ENCODE measurements around the gene FZD1. TPM values are rescaled to one million over a fixed set of nuclear protein-coding genes. Genes with fewer than 3 reads are reported as not detected.

FZD1 gene
- total and polyA plus RNA-seq, 2 experiments from 2014 or later: 0.34 to 1.4 TPM

- TF ChIP-seq, protein P1, sequence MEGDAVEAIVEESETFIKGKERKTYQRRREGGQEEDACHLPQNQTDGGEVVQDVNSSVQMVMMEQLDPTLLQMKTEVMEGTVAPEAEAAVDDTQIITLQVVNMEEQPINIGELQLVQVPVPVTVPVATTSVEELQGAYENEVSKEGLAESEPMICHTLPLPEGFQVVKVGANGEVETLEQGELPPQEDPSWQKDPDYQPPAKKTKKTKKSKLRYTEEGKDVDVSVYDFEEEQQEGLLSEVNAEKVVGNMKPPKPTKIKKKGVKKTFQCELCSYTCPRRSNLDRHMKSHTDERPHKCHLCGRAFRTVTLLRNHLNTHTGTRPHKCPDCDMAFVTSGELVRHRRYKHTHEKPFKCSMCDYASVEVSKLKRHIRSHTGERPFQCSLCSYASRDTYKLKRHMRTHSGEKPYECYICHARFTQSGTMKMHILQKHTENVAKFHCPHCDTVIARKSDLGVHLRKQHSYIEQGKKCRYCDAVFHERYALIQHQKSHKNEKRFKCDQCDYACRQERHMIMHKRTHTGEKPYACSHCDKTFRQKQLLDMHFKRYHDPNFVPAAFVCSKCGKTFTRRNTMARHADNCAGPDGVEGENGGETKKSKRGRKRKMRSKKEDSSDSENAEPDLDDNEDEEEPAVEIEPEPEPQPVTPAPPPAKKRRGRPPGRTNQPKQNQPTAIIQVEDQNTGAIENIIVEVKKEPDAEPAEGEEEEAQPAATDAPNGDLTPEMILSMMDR (conservative IDR thresholded peaks at IDR 0.05; ENCODE audit: low read depth in 2 of 2): no peak
- TF ChIP-seq EZH2 (IDR thresholded peaks at IDR 0.05; ENCODE audit: low read depth, unreplicated experiment) (no peak), CREB1 (CRISPR knock-in tag; IDR thresholded peaks at IDR 0.05; ENCODE audit: low read depth) (no peak), NANOG (IDR thresholded peaks at IDR 0.05; ENCODE audit: borderline replicate concordance) (no peak), ZNF114 (CRISPR knock-in tag; IDR thresholded peaks at IDR 0.05) (no peak), POLR2AphosphoS5 (IDR thresholded peaks at IDR 0.05; ENCODE audit: low read depth) (no peak), EZH2phosphoT487 (IDR thresholded peaks at IDR 0.05; ENCODE audit: unreplicated experiment) (no peak), JUNB (IDR thresholded peaks at IDR 0.05; ENCODE audit: unreplicated experiment) (no peak), ZNF331 (CRISPR knock-in tag; IDR thresholded peaks at IDR 0.05; ENCODE audit: low read depth) (no peak), STAT1 (IDR thresholded peaks at IDR 0.05; ENCODE audit: unreplicated experiment) (no peak), REST (IDR thresholded peaks at IDR 0.05; ENCODE audit: unreplicated experiment) (no peak)
- TF ChIP-seq, protein P2, sequence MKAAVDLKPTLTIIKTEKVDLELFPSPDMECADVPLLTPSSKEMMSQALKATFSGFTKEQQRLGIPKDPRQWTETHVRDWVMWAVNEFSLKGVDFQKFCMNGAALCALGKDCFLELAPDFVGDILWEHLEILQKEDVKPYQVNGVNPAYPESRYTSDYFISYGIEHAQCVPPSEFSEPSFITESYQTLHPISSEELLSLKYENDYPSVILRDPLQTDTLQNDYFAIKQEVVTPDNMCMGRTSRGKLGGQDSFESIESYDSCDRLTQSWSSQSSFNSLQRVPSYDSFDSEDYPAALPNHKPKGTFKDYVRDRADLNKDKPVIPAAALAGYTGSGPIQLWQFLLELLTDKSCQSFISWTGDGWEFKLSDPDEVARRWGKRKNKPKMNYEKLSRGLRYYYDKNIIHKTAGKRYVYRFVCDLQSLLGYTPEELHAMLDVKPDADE (IDR thresholded peaks at IDR 0.05): no peak
Measured at GRCh38 chr7:91295576-91295975, 31.3 kb downstream of the FZD1 start (continued).

GRCh38 chr7:91297939-91298338 lies 33.7 kb downstream of the FZD1 start:
- H3K9me2 ChIP-seq (ENCODE audit: insufficient read depth): peaks cover 8% of the 10 kb centered on the region; the same call in 1 of the 2 replicates
- H3K4me3 Mint-ChIP-seq: no peak overlapping the region
- no peak overlapping the region for H2AFZ ChIP-seq
- no peak overlapping the region for H3K4me3 ChIP-seq
- peaks cover 2% of the 10 kb centered on the region; the same call in 1 of the 3 replicates for H3K36me3 Mint-ChIP-seq (ENCODE audit: low read depth)
- H4K20me1 ChIP-seq (replicated peaks; ENCODE audit: insufficient read depth): no peaks in the 10 kb centered on the region
- no peak overlapping the region for H3K4me2 ChIP-seq
- H3K36me3 ChIP-seq (ENCODE audit: insufficient read depth): no peaks in the 10 kb centered on the region
- no peaks in the 10 kb centered on the region for H3F3A ChIP-seq (replicated peaks; ENCODE audit: low read depth)
- H3K27me3 ChIP-seq (ENCODE audit: insufficient read depth): no peaks in the 10 kb centered on the region
- H3K27ac Mint-ChIP-seq: no peak overlapping the region
- no peak overlapping the region for H3K27ac ChIP-seq (ENCODE audit: low read depth)
- DNase-seq (ENCODE audit: low spot score): no peak
- no peaks in the 10 kb centered on the region for H3K79me2 ChIP-seq (replicated peaks; ENCODE audit: insufficient read depth)
- TF ChIP-seq STAT1 (IDR thresholded peaks at IDR 0.05; ENCODE audit: unreplicated experiment): no peak
- TF ChIP-seq EZH2 (IDR thresholded peaks at IDR 0.05; ENCODE audit: low read depth, unreplicated experiment): no peak
- no peak for TF ChIP-seq NANOG (IDR thresholded peaks at IDR 0.05; ENCODE audit: borderline replicate concordance)
- peaks cover 11% of the 10 kb centered on the region; the same call in 1 of the 3 replicates for H3K4me1 Mint-ChIP-seq
- peaks cover 3% of the 10 kb centered on the region; the same call in 2 of the 3 replicates for H3K9me3 Mint-ChIP-seq
- no peaks in the 10 kb centered on the region for H3K27me3 Mint-ChIP-seq (ENCODE audit: insufficient read depth, low read depth, poor library complexity)
- H3K4me1 ChIP-seq (ENCODE audit: insufficient read depth): peaks cover 6% of the 10 kb centered on the region
- ATAC-seq: no peak
